Erythroblast (primary cell): ENCODE data around the gene AGTPBP1.

Source experiments
- GATA1 ChIP-seq: IDR thresholded peaks from 2 replicates; pipeline ENCODE4 v1.6.1; 2011; ENCODE audit warnings: low read depth, mild to moderate bottlenecking, control low read depth, low read length, moderate library complexity
- POLR2A ChIP-seq: IDR thresholded peaks from 2 replicates; pipeline ENCODE4 v1.6.1; 2011; ENCODE audit warnings: mild to moderate bottlenecking, low read length

DNA sequence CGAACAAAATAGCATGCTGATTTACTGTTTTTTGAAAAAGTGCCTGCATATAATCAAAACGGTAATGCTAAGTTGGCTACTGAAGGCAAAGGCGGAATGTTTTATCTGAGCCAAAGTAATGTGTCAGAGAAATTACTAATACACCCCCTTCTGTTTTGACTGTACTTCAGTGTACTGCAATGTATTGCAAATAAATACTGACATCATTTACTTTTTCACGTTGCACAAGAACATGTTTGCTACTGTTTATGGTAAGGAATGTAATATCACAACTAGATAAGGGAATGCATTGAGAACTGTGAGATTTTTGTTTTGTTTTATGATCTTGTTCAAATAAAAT lies 813 bp upstream of the AGTPBP1 start:
- TF ChIP-seq POLR2A (no peak), GATA1 (no peak)
